ENCODE data around the gene MYO9A.

Gene MYO9A

DNA sequence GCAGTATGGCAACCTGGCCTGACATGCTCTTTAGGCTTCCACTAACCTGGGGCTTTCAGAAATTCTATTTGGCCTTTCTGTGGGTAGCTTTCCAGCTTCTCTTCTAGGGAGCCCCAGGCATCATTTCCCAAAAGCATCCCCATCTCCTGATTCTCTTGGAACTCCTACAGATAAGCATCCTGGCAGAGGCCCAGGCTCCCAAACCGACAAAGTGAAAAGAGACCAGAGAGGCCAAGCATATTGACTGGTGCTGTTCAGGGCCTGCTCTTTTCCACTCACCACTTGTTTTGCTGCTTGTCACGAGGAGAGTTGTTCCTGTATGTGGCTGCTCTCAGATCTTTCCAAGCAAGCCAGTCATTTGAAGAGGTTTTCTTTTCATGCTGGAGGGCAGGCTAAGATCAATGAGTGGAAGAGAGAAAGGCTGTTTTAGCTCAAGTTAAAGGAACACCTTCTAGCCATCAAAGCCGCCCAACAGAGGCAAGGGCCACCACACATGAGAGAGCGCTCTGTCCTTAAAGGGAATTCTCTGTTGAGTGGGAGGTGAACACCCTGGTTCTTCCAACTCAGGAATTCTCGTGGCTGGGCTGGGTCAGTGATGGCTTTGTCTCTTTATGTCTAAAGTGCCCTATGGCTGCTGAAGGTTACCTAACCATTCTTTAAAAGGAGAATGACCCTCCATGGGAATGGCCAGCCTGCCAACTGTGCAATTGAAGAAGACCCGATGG is 338.7 kb downstream of the MYO9A start:
- no peak for DNase-seq

DNA sequence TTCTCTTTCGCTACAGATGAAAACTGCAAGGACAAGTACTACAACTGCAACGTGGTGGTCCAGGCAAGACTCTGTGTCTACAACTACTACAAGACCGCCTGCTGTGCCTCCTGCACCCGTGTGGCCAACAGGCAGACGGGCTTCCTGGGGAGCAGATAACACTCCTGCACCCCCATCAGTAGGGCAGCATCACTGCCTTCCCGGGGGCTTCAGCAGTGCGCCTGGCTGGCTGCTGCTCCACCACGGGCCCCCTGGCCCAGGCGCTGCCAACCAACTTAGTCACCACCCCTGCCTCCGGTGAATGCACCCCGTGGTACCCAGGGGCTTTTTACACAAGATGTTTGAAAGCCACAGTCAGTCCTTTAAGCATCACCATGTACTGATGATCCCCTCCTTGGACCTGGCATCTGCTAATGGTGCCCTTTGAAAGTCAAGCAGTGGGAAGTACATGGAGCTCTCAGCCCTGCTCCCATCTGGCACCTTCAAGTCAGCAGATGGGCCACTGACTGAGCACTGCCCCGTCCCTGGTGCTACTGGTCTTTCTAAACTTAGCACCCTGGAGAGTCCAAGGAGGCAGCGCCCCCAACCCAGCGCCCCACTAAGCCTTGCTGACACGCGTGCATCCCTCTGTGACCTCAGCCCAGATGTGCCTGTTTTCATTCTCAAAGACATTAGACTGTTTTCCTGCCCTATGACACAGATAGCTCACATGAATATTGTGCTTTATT is 340.6 kb downstream of the MYO9A start:
- DNase-seq, result no peak

DNA sequence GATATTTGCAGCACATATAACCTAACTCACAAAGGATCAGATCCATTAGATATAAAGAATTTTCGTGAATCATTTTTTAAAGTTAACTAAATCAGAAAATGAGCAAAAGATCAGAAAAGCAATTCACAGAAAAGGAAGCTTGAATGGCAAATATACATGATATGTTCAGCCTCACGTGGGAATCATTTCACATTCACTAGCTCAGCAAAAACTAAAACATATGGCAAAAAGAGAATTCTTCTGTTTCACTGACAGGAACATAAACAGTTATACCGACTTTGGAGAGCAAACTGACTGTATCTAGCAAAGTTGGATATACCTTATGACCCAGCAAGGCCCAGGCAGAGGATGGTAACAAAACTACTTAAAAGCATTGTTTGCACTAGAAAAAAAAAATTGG is 341.6 kb downstream of the MYO9A start:
- DNase-seq, result no peak

DNA sequence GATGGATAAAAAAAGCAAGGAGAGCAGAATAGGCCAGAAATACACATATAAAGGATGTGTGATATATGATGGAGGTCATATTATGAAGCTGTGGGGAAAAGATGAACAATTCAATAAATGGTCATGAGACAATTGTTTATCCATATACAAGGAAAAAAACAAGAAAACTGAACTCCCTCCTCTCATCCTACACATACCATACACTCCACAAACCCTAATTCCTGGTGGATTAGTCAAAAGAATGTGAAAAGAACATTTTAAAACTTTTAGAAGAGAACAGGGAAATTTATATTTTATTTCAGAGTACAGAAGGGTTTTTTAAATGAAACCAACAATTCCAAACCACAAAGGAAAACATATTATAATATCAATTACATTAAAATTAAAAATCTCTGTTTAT is 342.1 kb downstream of the MYO9A start:
- peak; percentile 17 for DNase-seq

DNA sequence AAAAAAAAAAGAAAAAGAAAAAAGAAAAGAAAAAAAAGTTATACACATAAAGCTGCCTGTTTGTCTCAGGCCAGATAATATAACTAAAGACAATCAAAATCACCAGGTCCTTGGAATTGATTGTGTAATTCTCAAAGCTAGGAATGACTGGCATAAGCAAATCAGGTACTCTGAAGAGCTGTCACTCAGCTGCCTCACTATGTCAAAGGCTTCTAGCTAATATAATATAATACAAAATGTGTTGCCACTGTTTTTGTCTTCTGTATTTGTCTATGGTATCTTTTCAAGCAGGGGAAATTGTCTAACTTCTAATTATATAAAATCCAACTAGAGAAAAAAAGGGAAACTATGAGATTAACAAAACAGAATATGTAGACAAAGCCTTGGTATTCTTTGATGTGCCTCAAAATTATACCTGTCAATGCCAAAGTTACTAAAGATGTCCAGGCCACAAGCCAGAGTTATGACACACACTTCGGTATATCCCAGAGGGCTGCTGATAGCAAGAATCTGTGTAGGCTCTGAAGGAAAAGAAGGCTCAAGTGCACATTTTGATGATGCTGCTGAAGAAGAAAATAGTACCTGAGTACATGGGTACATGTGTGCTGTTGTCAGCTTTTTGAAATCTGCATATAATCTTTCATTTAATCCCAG is 344.6 kb downstream of the MYO9A start:
- no peak for DNase-seq

Measured in HCEC 1CT (cell line).